Cardiac muscle cell (in vitro differentiated cells and primary cell): Measurements from ENCODE around the gene RLN3. TPM values are rescaled to one million over a fixed set of nuclear protein-coding genes. Genes with fewer than 3 reads are reported as not detected.
A peak's percentile ranks its signal among the peaks of the same experiment; 100 is the strongest.

Source experiments
- DNase-seq, 2 donors: peaks; one replicate each; pipeline versions ENCODE4 v3.0.0 to v3.0.0-alpha.2; 2010 to 2017; ENCODE audit warnings: low read depth in 1 of 2, low spot score in 1 of 2
- H3K27ac ChIP-seq: fragments of 200-600 bp; sonication (generic); 2 replicates; pipeline ENCODE4 v1.5.1; 2016
- H3K27me3 ChIP-seq: fragments of 200-600 bp; sonication (generic); 2 replicates; pipeline ENCODE4 v1.6.0; 2016; ENCODE audit warnings: control low read depth
- H3K36me3 ChIP-seq: fragments of 200-600 bp; sonication (generic); 2 replicates; pipeline ENCODE4 v1.5.1; 2016; ENCODE audit warnings: control low read depth
- H3K4me1 ChIP-seq: fragments of 200-600 bp; sonication (generic); 2 replicates; pipeline ENCODE4 v1.8.1; 2017; ENCODE audit warnings: low read depth, mild to moderate bottlenecking, mixed run types
- H3K4me3 ChIP-seq: fragments of 200-600 bp; sonication (generic); 2 replicates; pipeline ENCODE4 v1.5.1; 2016; ENCODE audit warnings: mild to moderate bottlenecking
- H3K9me3 ChIP-seq: fragments of 200-600 bp; sonication (generic); 2 replicates; pipeline ENCODE4 v1.5.1; 2017; ENCODE audit warnings: low read depth, mild to moderate bottlenecking, control low read depth
- polyA plus RNA-seq: library from polyadenylated mRNA; unstranded; fragments of >200 nt; fragmentation: Nextera tagmentation; extraction: Ambion mirVana; gene quantifications from 2 replicates; pipeline ENCODE4 v1.2.1, GENCODE V29; 2016
- total RNA-seq: library from RNA; depleted of rRNA; stranded (reverse); fragments of >200 nt; gene quantifications from 2 replicates; pipeline ENCODE4 v1.2.3, GENCODE V29; 2016
- TF ChIP-seq, protein P1 (sequence below): IDR thresholded peaks from 2 replicates; pipeline ENCODE4 v1.5.1; 2012; ENCODE audit warnings: low read depth, mild to moderate bottlenecking, low read length

The RLN3 gene
- total and polyA plus RNA-seq, 2 experiments from 2014 or later, result not detected

DNA sequence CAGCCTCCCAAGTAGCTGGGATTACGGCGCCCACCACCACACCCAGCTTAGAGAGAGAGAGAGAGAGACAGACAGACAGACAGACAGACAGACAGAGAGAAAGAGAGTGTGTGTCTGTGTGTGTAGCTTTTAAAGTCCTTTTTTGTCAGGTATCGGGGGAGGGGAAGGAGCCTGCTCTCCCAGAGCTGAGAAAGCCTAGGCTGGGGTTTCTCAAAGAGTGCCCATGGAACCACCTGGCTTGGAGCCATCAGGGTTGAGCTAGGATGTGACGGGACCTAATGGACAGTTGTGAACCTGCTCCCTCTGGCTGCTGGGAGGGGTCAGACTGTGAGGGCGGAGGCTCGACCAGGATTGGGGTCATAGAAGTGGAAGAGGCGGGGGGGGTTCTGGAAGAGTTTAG, 38.5 kb upstream of the RLN3 start:
- DNase-seq, result no peak
- TF ChIP-seq, protein P1, sequence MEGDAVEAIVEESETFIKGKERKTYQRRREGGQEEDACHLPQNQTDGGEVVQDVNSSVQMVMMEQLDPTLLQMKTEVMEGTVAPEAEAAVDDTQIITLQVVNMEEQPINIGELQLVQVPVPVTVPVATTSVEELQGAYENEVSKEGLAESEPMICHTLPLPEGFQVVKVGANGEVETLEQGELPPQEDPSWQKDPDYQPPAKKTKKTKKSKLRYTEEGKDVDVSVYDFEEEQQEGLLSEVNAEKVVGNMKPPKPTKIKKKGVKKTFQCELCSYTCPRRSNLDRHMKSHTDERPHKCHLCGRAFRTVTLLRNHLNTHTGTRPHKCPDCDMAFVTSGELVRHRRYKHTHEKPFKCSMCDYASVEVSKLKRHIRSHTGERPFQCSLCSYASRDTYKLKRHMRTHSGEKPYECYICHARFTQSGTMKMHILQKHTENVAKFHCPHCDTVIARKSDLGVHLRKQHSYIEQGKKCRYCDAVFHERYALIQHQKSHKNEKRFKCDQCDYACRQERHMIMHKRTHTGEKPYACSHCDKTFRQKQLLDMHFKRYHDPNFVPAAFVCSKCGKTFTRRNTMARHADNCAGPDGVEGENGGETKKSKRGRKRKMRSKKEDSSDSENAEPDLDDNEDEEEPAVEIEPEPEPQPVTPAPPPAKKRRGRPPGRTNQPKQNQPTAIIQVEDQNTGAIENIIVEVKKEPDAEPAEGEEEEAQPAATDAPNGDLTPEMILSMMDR, result no peak
- Histone ChIP-seq H3K9me3 (no peaks in the 10 kb centered on the region), H3K4me1 (peaks cover 13% of the 10 kb centered on the region), H3K4me3 (no peak overlapping the region), H3K36me3 (no peaks in the 10 kb centered on the region), H3K27me3 (no peaks in the 10 kb centered on the region), H3K27ac (no peak overlapping the region)

DNA sequence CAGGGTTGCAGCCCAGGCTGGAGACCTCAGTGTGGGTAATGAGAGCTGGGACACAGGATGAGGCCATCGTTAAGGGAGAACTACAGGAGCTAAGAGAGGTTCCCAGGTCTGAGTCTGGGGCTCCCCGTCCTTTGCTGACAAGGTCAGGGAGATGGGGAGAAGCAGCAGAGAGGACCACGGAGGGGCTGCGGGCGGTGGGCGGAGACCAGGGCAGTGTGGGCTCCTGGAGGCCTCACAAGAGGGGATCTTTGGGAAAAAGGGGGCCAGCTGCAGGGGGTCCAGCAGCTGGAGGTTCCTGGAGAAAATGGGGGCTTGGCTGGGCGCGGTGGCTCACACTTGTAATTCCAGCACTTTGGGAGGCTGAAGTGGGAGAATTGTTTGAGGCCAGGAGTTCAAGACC, 37.9 kb upstream of the RLN3 start:
- no peak overlapping the region for H3K27ac ChIP-seq
- no peak for DNase-seq
- TF ChIP-seq, protein P1, result no peak
- H3K4me1 ChIP-seq, result peaks cover 13% of the 10 kb centered on the region
- no peak overlapping the region for H3K4me3 ChIP-seq
- H3K27me3 ChIP-seq, result no peaks in the 10 kb centered on the region
- no peaks in the 10 kb centered on the region for H3K9me3 ChIP-seq
- no peaks in the 10 kb centered on the region for H3K36me3 ChIP-seq

DNA sequence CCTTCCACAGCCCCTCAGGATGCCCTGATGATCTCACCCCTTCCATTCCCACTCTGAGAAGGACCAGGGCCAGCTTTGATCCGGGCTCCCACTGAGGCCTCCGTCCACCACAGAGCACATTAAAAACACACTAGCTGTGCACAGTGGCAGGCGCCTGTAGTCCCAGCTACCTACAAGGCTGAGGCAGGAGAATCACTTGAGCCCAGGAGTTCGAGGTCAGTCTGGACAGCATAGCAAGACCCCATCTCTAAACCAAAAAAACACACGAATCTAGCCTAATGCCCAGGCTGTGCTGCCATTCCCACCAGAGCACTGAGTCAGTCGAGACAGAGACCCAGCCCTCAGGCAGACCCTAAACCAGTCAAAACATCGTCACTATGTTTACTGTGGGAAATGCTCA, 35.9 kb upstream of the RLN3 start:
- no peaks in the 10 kb centered on the region for H3K4me1 ChIP-seq
- H3K9me3 ChIP-seq, result no peaks in the 10 kb centered on the region
- no peaks in the 10 kb centered on the region for H3K36me3 ChIP-seq
- DNase-seq, result no peak
- no peaks in the 10 kb centered on the region for H3K27me3 ChIP-seq
- no peak overlapping the region for H3K4me3 ChIP-seq
- TF ChIP-seq, protein P1, result no peak
- H3K27ac ChIP-seq, result no peak overlapping the region

DNA sequence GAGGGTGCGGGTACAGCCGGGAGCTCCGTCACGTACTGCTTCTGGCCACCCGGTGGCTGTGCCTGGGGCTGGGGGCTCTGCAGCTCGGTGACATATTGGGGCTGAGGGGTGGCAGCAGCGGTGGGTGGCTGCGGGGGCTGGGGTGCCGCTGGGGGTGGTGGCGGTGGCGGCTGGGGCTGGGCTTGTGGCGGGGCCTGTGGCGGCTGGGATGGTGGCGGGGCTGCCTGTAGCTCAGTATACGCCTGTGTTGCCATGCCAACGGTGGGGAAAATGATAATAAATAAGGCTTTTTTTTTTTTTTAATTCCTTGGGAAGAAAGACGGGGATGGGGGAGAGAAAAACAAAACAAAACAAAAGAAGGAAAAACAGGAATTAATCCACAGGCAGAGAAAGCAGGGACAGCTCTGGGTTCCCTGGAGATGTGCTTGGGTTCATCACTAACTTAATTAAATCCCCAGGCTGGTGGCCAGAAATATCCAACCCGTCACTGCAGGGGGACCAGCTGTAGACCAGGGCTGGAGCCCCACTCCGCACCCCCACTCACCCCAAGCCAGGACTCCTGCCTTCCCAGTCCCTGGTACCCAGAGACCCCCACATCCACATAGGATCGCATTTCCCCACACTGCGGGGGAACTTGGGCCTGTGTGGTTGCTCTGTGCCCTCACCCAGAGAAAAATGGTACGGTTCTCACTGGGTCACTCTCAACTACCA, 34.2 kb upstream of the RLN3 start:
- Histone ChIP-seq H3K27ac (no peak overlapping the region), H3K9me3 (no peaks in the 10 kb centered on the region), H3K27me3 (no peaks in the 10 kb centered on the region), H3K36me3 (no peaks in the 10 kb centered on the region), H3K4me1 (no peaks in the 10 kb centered on the region), H3K4me3 (no peak overlapping the region)
- TF ChIP-seq, protein P1, result no peak
- no peak for DNase-seq

DNA sequence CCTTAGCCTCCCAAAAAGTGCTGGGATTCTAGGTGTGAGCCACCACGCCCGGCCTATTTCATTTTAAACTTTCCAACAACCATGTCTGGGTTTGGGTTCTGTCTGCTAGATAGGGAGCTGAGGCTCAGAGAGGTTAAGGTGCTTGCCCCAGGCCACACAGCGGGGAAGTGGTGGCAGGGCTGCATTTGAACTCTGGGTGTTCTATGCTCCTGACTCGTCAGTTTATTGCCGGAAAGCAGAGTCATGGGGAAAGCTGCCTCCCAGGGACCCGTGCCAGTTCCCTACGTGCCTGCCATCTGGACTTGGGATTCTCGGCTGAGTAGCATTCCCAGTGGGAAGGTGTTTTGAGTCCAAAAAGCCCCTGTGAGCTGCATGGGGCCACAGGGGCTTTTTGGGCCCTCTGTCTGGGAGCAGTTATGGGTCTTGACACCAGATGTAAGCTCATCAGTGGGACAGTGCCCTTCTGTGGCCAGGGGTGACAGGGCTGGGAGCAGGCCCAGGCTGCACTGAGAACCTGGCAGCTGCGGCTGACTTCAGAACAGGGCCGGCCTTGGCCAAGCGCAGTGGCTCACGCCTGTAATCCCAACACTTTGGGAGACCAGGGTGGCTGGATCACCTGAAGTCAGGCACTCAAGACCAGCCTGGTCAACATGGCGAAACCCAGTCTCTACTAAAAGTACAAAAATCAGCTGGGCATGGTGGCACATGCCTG, 32.8 kb upstream of the RLN3 start:
- TF ChIP-seq, protein P1, result no peak
- Histone ChIP-seq H3K27ac (no peak overlapping the region), H3K4me1 (no peaks in the 10 kb centered on the region), H3K27me3 (no peaks in the 10 kb centered on the region), H3K9me3 (no peaks in the 10 kb centered on the region), H3K36me3 (no peaks in the 10 kb centered on the region), H3K4me3 (no peak overlapping the region)
- DNase-seq, result peak in 1 of 2 donors; percentile 27
